H1 (cell line): Measurements from ENCODE around the gene DNAJC17. TPM values are rescaled to one million over a fixed set of nuclear protein-coding genes. Genes with fewer than 3 reads are reported as not detected.

ENCODE experiments used
- CTCF ChIA-PET: fragments of 300-600 bp; sonication (Branson Sonifier 250); formaldehyde crosslinking; loops from one replicate; lab custom pipeline; 2021; ENCODE audit not compliant: partially characterized antibody; lab: Charles Lee
- POLR2A ChIA-PET: fragments of 300-600 bp; sonication (Branson Sonifier 250); formaldehyde crosslinking; loops from one replicate; lab custom pipeline; 2021; ENCODE audit warnings: inconsistent platforms; ENCODE audit not compliant: partially characterized antibody; lab: Charles Lee
- DNase-seq, 2 experiments: peaks; one replicate each; pipeline versions ENCODE4 v3.0.0 to v3.0.0-alpha.2; 2010 to 2022; ENCODE audit warnings: low spot score in 2 of 2, low read depth in 1 of 2, mixed read lengths in 1 of 2
- FAIRE-seq: peaks from 2 replicates; lab custom pipeline; 2011; peaks lifted over from hg19 to GRCh38; lab: Jason Lieb, UNC
- H2AFZ ChIP-seq: 2 replicates; pipeline ENCODE4 v1.8.1; 2012; ENCODE audit warnings: low read length, inconsistent platforms
- H2AK5ac ChIP-seq: 2 replicates; pipeline ENCODE4 v1.6.1; 2013; ENCODE audit warnings: low read depth, low read length
- H2BK120ac ChIP-seq: replicated peaks from 2 replicates; pipeline ENCODE3; 2013; ENCODE audit warnings: low read depth, low read length, inconsistent platforms
- H2BK12ac ChIP-seq: 2 replicates; pipeline ENCODE4 v1.6.1; 2013; ENCODE audit warnings: low read depth, low read length
- H2BK15ac ChIP-seq: 2 replicates; pipeline ENCODE4 v1.6.1; 2013; ENCODE audit warnings: low read length
- H2BK20ac ChIP-seq: 2 replicates; pipeline ENCODE4 v1.6.1; 2013; ENCODE audit warnings: low read length
- H2BK5ac ChIP-seq: 2 replicates; pipeline ENCODE4 v1.6.1; 2013; ENCODE audit warnings: low read depth, low read length
- H3K14ac ChIP-seq: 2 replicates; pipeline ENCODE4 v1.6.1; 2013; ENCODE audit warnings: inconsistent platforms; ENCODE audit not compliant: insufficient read length
- H3K18ac ChIP-seq: 2 replicates; pipeline ENCODE4 v1.6.1; 2013; ENCODE audit warnings: low read length; ENCODE audit errors: extremely low read depth
- H3K23ac ChIP-seq: 2 replicates; pipeline ENCODE4 v1.6.1; 2013; ENCODE audit warnings: inconsistent platforms; ENCODE audit not compliant: insufficient read length
- H3K23me2 ChIP-seq: 2 replicates; pipeline ENCODE4 v1.6.1; 2013; ENCODE audit warnings: low read depth, low read length
- H3K27ac ChIP-seq: 2 replicates; pipeline ENCODE4 v1.6.1; 2011; ENCODE audit warnings: low read depth, low read length, inconsistent platforms
- H3K27me3 ChIP-seq, 4 experiments: replicated peaks in 1 of 4; 1 replicate in 1 of 4; 2 replicates in 3 of 4; pipeline versions ENCODE4 v1.6.1 to v1.8.1; 2011 to 2013; ENCODE audit warnings: low read length in 3 of 4, mild to moderate bottlenecking in 3 of 4, inconsistent platforms in 2 of 4, mixed read lengths in 2 of 4, moderate library complexity in 1 of 4; ENCODE audit not compliant: control insufficient read depth in 3 of 4, insufficient read depth in 3 of 4; ENCODE audit errors: extremely low read depth in 1 of 4
- H3K36me3 ChIP-seq, 4 experiments: 2 replicates each; pipeline versions ENCODE4 v1.6.1 to v1.8.1; 2011 to 2013; ENCODE audit warnings: mild to moderate bottlenecking in 4 of 4, low read length in 3 of 4, moderate library complexity in 2 of 4, control low read depth in 1 of 4, inconsistent platforms in 1 of 4; ENCODE audit not compliant: insufficient read depth in 4 of 4, control insufficient read depth in 2 of 4
- H3K4ac ChIP-seq: replicated peaks from 2 replicates; pipeline ENCODE3; 2013; ENCODE audit warnings: low read length, low read depth, mixed read lengths, inconsistent platforms; ENCODE audit not compliant: insufficient read length
- H3K4me1 ChIP-seq, 4 experiments: replicated peaks in 1 of 4; 1 replicate in 1 of 4; 2 replicates in 3 of 4; pipeline versions ENCODE4 v1.6.1 to v1.8.1; 2011 to 2013; ENCODE audit warnings: low read length in 3 of 4, inconsistent platforms in 2 of 4, mixed read lengths in 1 of 4; ENCODE audit not compliant: insufficient read depth in 4 of 4, control insufficient read depth in 3 of 4
- H3K4me2 ChIP-seq, 2 experiments: 2 replicates each; pipeline versions ENCODE4 v1.6.1 to v1.8.1; 2011 to 2013; ENCODE audit warnings: low read depth in 2 of 2, low read length in 2 of 2, control low read depth in 1 of 2, inconsistent platforms in 1 of 2, mild to moderate bottlenecking in 1 of 2; ENCODE audit not compliant: insufficient read depth in 1 of 2
- H3K4me3 ChIP-seq, 4 experiments: fragments of 200-600, 300-600 bp in 1 of 4; sonication (generic), shearing (Covaris generic), sonication (Bioruptor Twin) in 1 of 4; 2 replicates each; pipeline versions ENCODE4 v1.5.1 to v1.8.1; 2011 to 2016; ENCODE audit warnings: low read length in 4 of 4, low read depth in 3 of 4, control low read depth in 2 of 4, inconsistent platforms in 2 of 4, mild to moderate bottlenecking in 2 of 4, mixed read lengths in 1 of 4, moderate library complexity in 1 of 4; ENCODE audit not compliant: insufficient read depth in 2 of 4; ENCODE audit errors: extremely low read depth in 1 of 4
- H3K56ac ChIP-seq: replicated peaks from 2 replicates; pipeline ENCODE3; 2013; ENCODE audit warnings: low read depth, mild to moderate bottlenecking, mixed read lengths, low read length, inconsistent platforms; ENCODE audit not compliant: insufficient read length
- H3K79me1 ChIP-seq: 2 replicates; pipeline ENCODE4 v1.6.1; 2013; ENCODE audit warnings: low read depth, low read length, control low read depth
- H3K79me2 ChIP-seq, 2 experiments: 2 replicates each; pipeline versions ENCODE4 v1.6.1 to v1.8.1; 2012 to 2013; ENCODE audit warnings: low read length in 2 of 2, mild to moderate bottlenecking in 2 of 2, inconsistent platforms in 1 of 2; ENCODE audit not compliant: insufficient read depth in 2 of 2, control insufficient read depth in 1 of 2
- H3K9ac ChIP-seq, 4 experiments: replicated peaks in 1 of 4; 1 replicate in 1 of 4; 2 replicates in 3 of 4; pipeline versions ENCODE4 v1.6.1 to v1.8.1; 2011 to 2013; ENCODE audit warnings: low read depth in 3 of 4, low read length in 3 of 4, control low read depth in 2 of 4, mild to moderate bottlenecking in 2 of 4, moderate library complexity in 2 of 4, inconsistent platforms in 1 of 4; ENCODE audit errors: extremely low read depth in 1 of 4
- H3K9me3 ChIP-seq, 2 experiments: 2 replicates each; pipeline versions ENCODE4 v1.6.1 to v1.8.1; 2012 to 2013; ENCODE audit warnings: mild to moderate bottlenecking in 2 of 2, moderate library complexity in 2 of 2, control low read depth in 1 of 2, inconsistent platforms in 1 of 2, low read depth in 1 of 2, low read length in 1 of 2, mixed read lengths in 1 of 2; ENCODE audit not compliant: insufficient read depth in 2 of 2
- H4K20me1 ChIP-seq, 2 experiments: replicated peaks in 1 of 2; 2 replicates each; pipeline versions ENCODE3 to v1.8.1; 2011 to 2013; ENCODE audit warnings: inconsistent platforms in 2 of 2, low read length in 2 of 2, mild to moderate bottlenecking in 1 of 2; ENCODE audit not compliant: insufficient read depth in 2 of 2, control insufficient read depth in 1 of 2
- H4K5ac ChIP-seq: 2 replicates; pipeline ENCODE4 v1.6.1; 2013; ENCODE audit warnings: low read length, low read depth, mixed read lengths, inconsistent platforms; ENCODE audit not compliant: insufficient read length
- H4K8ac ChIP-seq: 2 replicates; pipeline ENCODE4 v1.8.0; 2013; ENCODE audit warnings: mild to moderate bottlenecking, moderate library complexity, low read length, inconsistent platforms; ENCODE audit not compliant: insufficient read depth; ENCODE audit errors: extremely low read depth
- H4K91ac ChIP-seq: replicated peaks from 2 replicates; pipeline ENCODE3; 2013; ENCODE audit warnings: low read length, mixed read lengths, inconsistent platforms; ENCODE audit not compliant: insufficient read length
- CEBPB ChIP-seq: IDR thresholded peaks from 2 replicates; pipeline ENCODE4 v1.6.1; 2012; ENCODE audit warnings: low read depth, low read length
- EGR1 ChIP-seq: IDR thresholded peaks from 2 replicates; pipeline ENCODE4 v1.6.1; 2011; ENCODE audit warnings: low read depth, low read length, borderline replicate concordance
- EZH2 ChIP-seq: fragments of 200-600 bp; sonication (generic); IDR thresholded peaks from 2 replicates; pipeline ENCODE4 v1.7.1; 2012; ENCODE audit warnings: low read depth, mild to moderate bottlenecking, moderate library complexity, low read length, inconsistent platforms; ENCODE audit not compliant: severe bottlenecking
- GABPA ChIP-seq: IDR thresholded peaks from 2 replicates; pipeline ENCODE4 v1.6.1; 2011; ENCODE audit warnings: mild to moderate bottlenecking, low read length, moderate library complexity, borderline replicate concordance; ENCODE audit not compliant: insufficient read depth
- HDAC2 ChIP-seq, 2 experiments: fragments of 300-600 bp in 1 of 2; sonication (generic) in 1 of 2; IDR thresholded peaks; 2 replicates each; pipeline ENCODE4 v1.6.1; 2011 to 2012; ENCODE audit warnings: low read depth in 2 of 2, low read length in 2 of 2, mild to moderate bottlenecking in 2 of 2, moderate library complexity in 2 of 2, borderline replicate concordance in 1 of 2, inconsistent platforms in 1 of 2
- POLR2A ChIP-seq, 2 experiments: IDR thresholded peaks; 1 replicate in 1 of 2; 2 replicates in 1 of 2; pipeline ENCODE4 v1.6.1; 2011; ENCODE audit warnings: low read depth in 2 of 2, low read length in 2 of 2, mild to moderate bottlenecking in 2 of 2; ENCODE audit errors: control extremely low read depth in 1 of 2
- POLR2AphosphoS5 ChIP-seq: IDR thresholded peaks from 2 replicates; pipeline ENCODE4 v1.6.1; 2011; ENCODE audit warnings: low read depth, low read length
- POU5F1 ChIP-seq: IDR thresholded peaks from 2 replicates; pipeline ENCODE4 v1.6.1; 2011; ENCODE audit warnings: low read depth, mild to moderate bottlenecking, low read length, moderate library complexity
- RBBP5 ChIP-seq: IDR thresholded peaks from 2 replicates; pipeline ENCODE4 v1.7.1; 2012; ENCODE audit warnings: low read depth, mild to moderate bottlenecking, inconsistent platforms, low read length, moderate library complexity, borderline replicate concordance
- SP1 ChIP-seq: IDR thresholded peaks from 2 replicates; pipeline ENCODE4 v1.6.1; 2011; ENCODE audit warnings: low read depth, low read length
- SRF ChIP-seq: IDR thresholded peaks from 2 replicates; pipeline ENCODE4 v1.6.1; 2011; ENCODE audit warnings: mild to moderate bottlenecking, low read depth, low read length, moderate library complexity
- SUZ12 ChIP-seq: fragments of 200-600 bp; sonication (generic); IDR thresholded peaks from 2 replicates; pipeline ENCODE4 v1.6.1; 2012; ENCODE audit warnings: mild to moderate bottlenecking, inconsistent platforms, low read length, moderate library complexity, mixed read lengths
- TCF12 ChIP-seq: IDR thresholded peaks from 2 replicates; pipeline ENCODE4 v1.6.1; 2011; ENCODE audit warnings: low read depth, mild to moderate bottlenecking, low read length
- USF2 ChIP-seq: IDR thresholded peaks from 2 replicates; pipeline ENCODE4 v1.6.1; 2011; ENCODE audit warnings: low read length, improper control_type of control experiment
- WGBS, 2 experiments: shearing (Covaris generic) in 1 of 2; methylation state at CpG; one replicate each; pipeline versions ENCODE4 v1.1.6 to v1.1.7; 2013 to 2015; ENCODE audit warnings: low lambda C conversion rate in 2 of 2, mixed read lengths in 2 of 2, inconsistent platforms in 1 of 2, low coverage in 1 of 2, missing lambda C conversion rate in 1 of 2; ENCODE audit not compliant: insufficient replicate concordance in 2 of 2, insufficient coverage in 1 of 2, insufficient read length in 1 of 2; ENCODE audit errors: extremely low coverage in 1 of 2, missing lambda C conversion rate in 1 of 2; 5-methylcytosine and 5-hydroxymethylcytosine counted together
- polyA plus RNA-seq, 7 experiments: library from polyadenylated mRNA; depleted of rRNA in 3 of 7; stranded (reverse) in 5 of 7; unstranded in 2 of 7; fragments of >200 nt in 5 of 7; fragments of 200-250 nt in 2 of 7; gene quantifications; 1 replicate in 5 of 7; 2 replicates in 1 of 7; 4 replicates in 1 of 7; pipeline versions ENCODE4 v1.2.1 to v1.2.3, GENCODE V29; 2011 to 2013; ENCODE audit warnings: missing spikeins in 2 of 7, mixed read lengths in 2 of 7
- total RNA-seq: library from RNA; stranded (reverse); fragmentation: NEBNext Ultra II Directional; extraction: Animal tissue kit (Norgen Biotek cat#: 25700); gene quantifications from 2 replicates; pipeline ENCODE4 v1.2.1, GENCODE V29; 2021

DNAJC17 gene
- total and polyA plus RNA-seq, 2 of the 8 experiments (the other 6 are each of a cell fraction or from before 2014, with no cell fraction given): 39.5 to 45.4 TPM

GRCh38 chr15:40744815-40745152, 62.5 kb downstream of the DNAJC17 start:
- H3K14ac ChIP-seq: no peak overlapping the region
- peaks cover 0 to 3% (median 3%) of the 10 kb centered on the region in 4 experiments; a peak in 3 of 8 replicates for H3K36me3 ChIP-seq
- H3K27ac ChIP-seq: no peak overlapping the region
- no peaks in the 10 kb centered on the region for H3K27me3 ChIP-seq
- DNase-seq: no peak
- H3K4ac ChIP-seq: no peak overlapping the region
- H3K23me2 ChIP-seq: no peaks in the 10 kb centered on the region
- H2BK120ac ChIP-seq: no peak overlapping the region
- no peak overlapping the region for H4K8ac ChIP-seq
- POLR2A ChIA-PET: interaction anchor here (0.6 to 2.7 kb wide), 5 partner anchors 19 to 146 kb away, joined by 3 to 9 read pairs (median 3); partner anchors contain the start of genes GCHFR and SPINT1
- H2BK20ac ChIP-seq: no peak overlapping the region
- H3K4me1 ChIP-seq: peaks cover 3 to 10% (median 5%) of the 10 kb centered on the region in 4 experiments
- no peak overlapping the region for H3K56ac ChIP-seq
- H2AFZ ChIP-seq: no peak overlapping the region
- no peak overlapping the region for H4K91ac ChIP-seq
- H3K79me1 ChIP-seq: no peaks in the 10 kb centered on the region
- no peak overlapping the region for H3K4me3 ChIP-seq
- no peak overlapping the region for H2BK5ac ChIP-seq
- no peak overlapping the region for H3K4me2 ChIP-seq
- no peak overlapping the region for H2AK5ac ChIP-seq
- no peak overlapping the region for H2BK15ac ChIP-seq
- no peak overlapping the region for H2BK12ac ChIP-seq
- H3K18ac ChIP-seq: no peak overlapping the region
- CTCF ChIA-PET: interaction anchor here (0.6 to 6.8 kb wide), 26 partner anchors 9 to 237 kb away, joined by 3 to 70 read pairs (median 4); partner anchors contain the start of genes C15orf62, CCDC32, GCHFR and RAD51
- 91% methylated on average over 5 of the region's 5 CpGs; no CpG with 5 or more reads in 1 of the 2 experiments for WGBS, 2 experiments
- no peaks in the 10 kb centered on the region for H3K9me3 ChIP-seq
- H4K5ac ChIP-seq: no peak overlapping the region
- no peak overlapping the region; a peak in 1 of 7 replicates for H3K9ac ChIP-seq
- no peaks in the 10 kb centered on the region for H3K79me2 ChIP-seq
- no peak overlapping the region for H3K23ac ChIP-seq
- no peak for FAIRE-seq
- H4K20me1 ChIP-seq: no peaks in the 10 kb centered on the region
- TF ChIP-seq RBBP5 (no peak), EZH2 (no peak), POLR2AphosphoS5 (no peak), GABPA (no peak), POLR2A (IDR thresholded peaks at IDR 0.05; ENCODE audit: control extremely low read depth in 1 of 2, low read depth in 2 of 2, low read length in 2 of 2) (no peak), POU5F1 (no peak), USF2 (no peak), EGR1 (no peak), SP1 (no peak), SRF (no peak), CEBPB (no peak), HDAC2 (IDR thresholded peaks at IDR 0.05; ENCODE audit: borderline replicate concordance in 1 of 2, low read depth in 2 of 2, low read length in 2 of 2) (no peak), TCF12 (no peak), SUZ12 (no peak)
